T-helper 17 cell (primary cell): Measurements from ENCODE around the gene LARP4B. TPM values are rescaled to one million over a fixed set of nuclear protein-coding genes. Genes with fewer than 3 reads are reported as not detected.

ENCODE experiments used
- ATAC-seq: fragments of 150-1000 bp; cut with Tn5 transposase; 2 replicates; pipeline ENCODE4 v1.10.0; 2021; ENCODE audit warnings: mild to moderate bottlenecking, moderate library complexity
- DNase-seq, 3 donors: peaks; one replicate each; pipeline versions ENCODE4 v3.0.0 to v3.0.0-alpha.2; 2020 to 2021
- H3K9me3 ChIP-seq: one replicate; pipeline ENCODE4 v1.7.0; 2013; ENCODE audit warnings: low read length, mild to moderate bottlenecking; ENCODE audit not compliant: control insufficient read depth, poor library complexity, severe bottlenecking
- H3K27ac Mint-ChIP-seq: one replicate; pipeline ENCODE4 v1.8.0; 2022; ENCODE audit warnings: mild to moderate bottlenecking, moderate library complexity, mixed read lengths
- H3K27me3 Mint-ChIP-seq: one replicate; pipeline ENCODE4 v1.8.0; 2022; ENCODE audit warnings: mixed read lengths
- H3K36me3 Mint-ChIP-seq: one replicate; pipeline ENCODE4 v1.8.0; 2022; ENCODE audit warnings: low read depth, mixed read lengths
- H3K4me1 Mint-ChIP-seq: one replicate; pipeline ENCODE4 v1.8.0; 2022; ENCODE audit warnings: mild to moderate bottlenecking, mixed read lengths
- H3K4me3 Mint-ChIP-seq: one replicate; pipeline ENCODE4 v1.8.0; 2022; ENCODE audit warnings: mild to moderate bottlenecking, moderate library complexity, mixed read lengths
- total RNA-seq, 4 donors: library from RNA in 2 of 4; stranded (reverse) in 2 of 4; gene quantifications; one replicate each; pipeline ENCODE4 v1.2.3 and lab custom pipeline; 2022 to 2026

The LARP4B gene
- total RNA-seq, 2 donors from 2014 or later = 59.4 to 72.9 TPM

GRCh38 chr10:905503-905902 is 26.0 kb downstream of the LARP4B start:
- Mint-ChIP-seq H3K36me3 (peaks cover 2% of the 10 kb centered on the region), H3K27ac (peak overlapping the region; percentile 82), H3K4me3 (no peak overlapping the region), H3K27me3 (no peaks in the 10 kb centered on the region), H3K4me1 (peaks cover 25% of the 10 kb centered on the region)
- DNase-seq = no peak
- H3K9me3 ChIP-seq = no peaks in the 10 kb centered on the region
- ATAC-seq = no peak

- no peaks in the 10 kb centered on the region for H3K9me3 ChIP-seq
- Mint-ChIP-seq H3K36me3 (no peaks in the 10 kb centered on the region), H3K27me3 (no peaks in the 10 kb centered on the region), H3K27ac (no peak overlapping the region), H3K4me3 (no peak overlapping the region), H3K4me1 (peaks cover 23% of the 10 kb centered on the region)
- DNase-seq (no peak), ATAC-seq (no peak)
Observed at GRCh38 chr10:904403-904802, 27.1 kb downstream of the LARP4B start.

- H3K9me3 ChIP-seq = no peaks in the 10 kb centered on the region
- Mint-ChIP-seq H3K4me1 (peaks cover 31% of the 10 kb centered on the region), H3K27ac (no peak overlapping the region), H3K4me3 (no peak overlapping the region), H3K36me3 (no peaks in the 10 kb centered on the region), H3K27me3 (no peaks in the 10 kb centered on the region)
- DNase-seq (no peak), ATAC-seq (no peak)
Observed at GRCh38 chr10:898141-898540, 33.4 kb downstream of the LARP4B start.

- no peaks in the 10 kb centered on the region for H3K27me3 Mint-ChIP-seq
- H3K9me3 ChIP-seq = no peaks in the 10 kb centered on the region
- DNase-seq (no peak), ATAC-seq (no peak)
- peaks cover 31% of the 10 kb centered on the region for H3K4me1 Mint-ChIP-seq
- no peak overlapping the region for H3K4me3 Mint-ChIP-seq
- H3K36me3 Mint-ChIP-seq = no peaks in the 10 kb centered on the region
- H3K27ac Mint-ChIP-seq = peak overlapping the region; percentile 66
Observed at GRCh38 chr10:896982-897381, 34.5 kb downstream of the LARP4B start.

GRCh38 chr10:895324-895723 is 36.2 kb downstream of the LARP4B start:
- Mint-ChIP-seq H3K27me3 (no peaks in the 10 kb centered on the region), H3K27ac (no peak overlapping the region), H3K36me3 (no peaks in the 10 kb centered on the region), H3K4me1 (peaks cover 34% of the 10 kb centered on the region), H3K4me3 (no peak overlapping the region)
- H3K9me3 ChIP-seq = no peaks in the 10 kb centered on the region
- DNase-seq (no peak), ATAC-seq (no peak)

- no peaks in the 10 kb centered on the region for H3K9me3 ChIP-seq
- no peak for ATAC-seq
- Mint-ChIP-seq H3K4me3 (no peak overlapping the region), H3K36me3 (peaks cover 16% of the 10 kb centered on the region), H3K27ac (no peak overlapping the region), H3K4me1 (peaks cover 30% of the 10 kb centered on the region), H3K27me3 (no peaks in the 10 kb centered on the region)
- no peak for DNase-seq
Observed at GRCh38 chr10:878895-879294, 52.6 kb downstream of the LARP4B start.

GRCh38 chr10:878333-878759 is 53.2 kb downstream of the LARP4B start:
- H3K27me3 Mint-ChIP-seq = no peaks in the 10 kb centered on the region
- H3K4me3 Mint-ChIP-seq = no peak overlapping the region
- DNase-seq = no peak
- ATAC-seq = no peak
- no peaks in the 10 kb centered on the region for H3K9me3 ChIP-seq
- H3K36me3 Mint-ChIP-seq = peaks cover 16% of the 10 kb centered on the region
- peak overlapping the region; percentile 41 for H3K27ac Mint-ChIP-seq
- H3K4me1 Mint-ChIP-seq = peaks cover 30% of the 10 kb centered on the region

- ATAC-seq = no peak
Observed at GRCh38 chr10:876438-876837, 55.1 kb downstream of the LARP4B start.

GRCh38 chr10:873020-873419 is 58.5 kb downstream of the LARP4B start:
- Mint-ChIP-seq H3K4me1 (peaks cover 48% of the 10 kb centered on the region), H3K27me3 (no peaks in the 10 kb centered on the region), H3K27ac (peak overlapping the region; percentile 47), H3K4me3 (no peak overlapping the region), H3K36me3 (peaks cover 16% of the 10 kb centered on the region)
- ATAC-seq (no peak), DNase-seq (no peak)
- no peaks in the 10 kb centered on the region for H3K9me3 ChIP-seq

More at GRCh38 chr10:876438-876837, 55.1 kb downstream of the LARP4B start:
- Mint-ChIP-seq H3K36me3 (peaks cover 13% of the 10 kb centered on the region), H3K4me3 (no peak overlapping the region), H3K27ac (peak overlapping the region; percentile 89), H3K27me3 (no peaks in the 10 kb centered on the region), H3K4me1 (peaks cover 35% of the 10 kb centered on the region)
- DNase-seq = no peak
- H3K9me3 ChIP-seq = no peaks in the 10 kb centered on the region

GRCh38 chr10:871951-872403 is 59.5 kb downstream of the LARP4B start:
- Mint-ChIP-seq H3K4me3 (no peak overlapping the region), H3K36me3 (peaks cover 13% of the 10 kb centered on the region), H3K27me3 (no peaks in the 10 kb centered on the region), H3K27ac (no peak overlapping the region), H3K4me1 (peaks cover 46% of the 10 kb centered on the region)
- ATAC-seq = no peak
- H3K9me3 ChIP-seq = no peaks in the 10 kb centered on the region
- DNase-seq = no peak

GRCh38 chr10:870564-871166 is 60.8 kb downstream of the LARP4B start:
- no peak overlapping the region for H3K4me3 Mint-ChIP-seq
- H3K27me3 Mint-ChIP-seq = no peaks in the 10 kb centered on the region
- DNase-seq (no peak), ATAC-seq (no peak)
- no peaks in the 10 kb centered on the region for H3K9me3 ChIP-seq
- H3K27ac Mint-ChIP-seq = peak overlapping the region; percentile 77
- peaks cover 46% of the 10 kb centered on the region for H3K4me1 Mint-ChIP-seq
- H3K36me3 Mint-ChIP-seq = peaks cover 13% of the 10 kb centered on the region

- H3K4me1 Mint-ChIP-seq = peaks cover 38% of the 10 kb centered on the region
- no peak overlapping the region for H3K4me3 Mint-ChIP-seq
- no peaks in the 10 kb centered on the region for H3K27me3 Mint-ChIP-seq
- peaks cover 12% of the 10 kb centered on the region for H3K36me3 Mint-ChIP-seq
- ATAC-seq (no peak), DNase-seq (no peak)
- no peaks in the 10 kb centered on the region for H3K9me3 ChIP-seq
- H3K27ac Mint-ChIP-seq = peak overlapping the region; percentile 67
Observed at GRCh38 chr10:869171-869570, 62.3 kb downstream of the LARP4B start.

GRCh38 chr10:867807-868206 is 63.7 kb downstream of the LARP4B start:
- Mint-ChIP-seq H3K27ac (no peak overlapping the region), H3K36me3 (peaks cover 15% of the 10 kb centered on the region), H3K27me3 (no peaks in the 10 kb centered on the region), H3K4me1 (peaks cover 34% of the 10 kb centered on the region), H3K4me3 (no peak overlapping the region)
- DNase-seq = no peak
- no peaks in the 10 kb centered on the region for H3K9me3 ChIP-seq
- no peak for ATAC-seq

- no peaks in the 10 kb centered on the region for H3K9me3 ChIP-seq
- no peak for ATAC-seq
- Mint-ChIP-seq H3K27ac (peak overlapping the region; percentile 83), H3K27me3 (no peaks in the 10 kb centered on the region), H3K36me3 (peaks cover 14% of the 10 kb centered on the region), H3K4me1 (peaks cover 26% of the 10 kb centered on the region), H3K4me3 (no peak overlapping the region)
- DNase-seq = no peak
Observed at GRCh38 chr10:866577-866941, 64.9 kb downstream of the LARP4B start.
